Measurements from ENCODE around the gene TMA16. TPM values are rescaled to one million over a fixed set of nuclear protein-coding genes. Genes with fewer than 3 reads are reported as not detected.
"Not testable (repeated sequence)": the region's sequence is repeated elsewhere in the genome, so short reads cannot be mapped to it uniquely, and the experiment has no call there.

TMA16 gene
- polyA plus RNA-seq, 3 donors, result 30.2 to 36.9 (median 34.9) TPM

DNA sequence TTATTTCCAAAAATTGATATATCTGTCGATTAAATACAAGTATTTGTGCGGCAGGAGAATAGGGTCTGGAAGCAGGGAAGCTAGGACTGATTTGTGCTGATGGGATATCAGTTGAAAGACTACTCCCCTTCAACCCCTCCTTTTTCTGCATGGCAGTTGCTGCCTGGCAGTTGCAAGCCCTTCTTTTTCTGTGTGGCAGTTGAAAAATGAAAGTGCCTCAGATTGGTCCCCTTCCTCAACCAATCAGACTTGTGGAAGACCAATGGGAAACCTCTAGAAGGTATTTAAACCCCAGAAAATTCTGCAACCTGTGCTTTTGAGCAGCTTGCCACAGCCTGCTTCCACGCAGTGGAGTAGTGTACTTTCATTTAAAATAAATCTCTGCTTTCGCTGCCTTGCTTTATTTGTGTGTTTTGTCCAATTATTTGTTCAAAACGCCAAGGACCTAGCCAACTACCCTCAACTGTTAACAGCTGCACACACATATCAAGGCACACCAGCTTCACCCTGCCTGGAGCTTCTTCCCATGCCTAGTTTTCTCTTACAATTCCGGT, 1.5 kb upstream of the TMA16 start:
- no peak for DNase-seq

DNA sequence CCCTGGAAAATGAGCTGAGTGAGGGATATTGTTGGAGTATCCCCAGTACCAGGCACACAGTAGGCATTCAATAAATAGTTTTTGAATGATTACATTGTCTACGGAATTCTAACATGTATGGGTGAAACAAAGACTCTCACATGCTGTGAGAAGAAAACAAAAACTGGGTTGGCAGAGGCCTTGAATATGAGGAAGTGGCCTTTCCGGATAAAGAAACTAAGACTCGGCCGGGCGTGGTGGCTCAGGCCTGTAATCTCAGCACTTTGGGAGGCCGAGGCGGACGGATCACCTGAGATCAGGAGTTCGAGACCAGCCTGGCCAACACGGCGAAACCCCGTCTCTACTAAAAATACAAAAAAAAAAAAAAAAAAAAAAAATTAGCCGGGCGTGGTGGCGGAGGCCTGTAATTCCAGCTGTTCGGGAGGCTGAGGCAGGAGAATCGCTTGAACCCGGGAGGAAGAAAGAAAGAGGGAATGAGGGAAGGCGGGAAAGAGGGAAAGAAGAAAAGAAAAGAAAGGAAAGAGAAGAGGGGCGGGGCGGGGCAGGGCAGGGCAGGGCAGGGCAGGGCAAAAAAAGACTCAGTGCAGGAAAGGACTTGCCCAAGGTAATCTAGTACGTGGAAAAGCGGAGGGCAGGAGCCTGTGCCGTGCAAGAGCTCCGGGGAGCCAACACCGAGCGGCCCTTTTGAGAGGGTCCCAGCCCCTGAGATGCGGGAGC, 689 bp upstream of the TMA16 start:
- DNase-seq, result no peak

GRCh38 chr4:163495900-163496299, 1.4 kb downstream of the TMA16 start:
- DNase-seq, result no peak

DNA sequence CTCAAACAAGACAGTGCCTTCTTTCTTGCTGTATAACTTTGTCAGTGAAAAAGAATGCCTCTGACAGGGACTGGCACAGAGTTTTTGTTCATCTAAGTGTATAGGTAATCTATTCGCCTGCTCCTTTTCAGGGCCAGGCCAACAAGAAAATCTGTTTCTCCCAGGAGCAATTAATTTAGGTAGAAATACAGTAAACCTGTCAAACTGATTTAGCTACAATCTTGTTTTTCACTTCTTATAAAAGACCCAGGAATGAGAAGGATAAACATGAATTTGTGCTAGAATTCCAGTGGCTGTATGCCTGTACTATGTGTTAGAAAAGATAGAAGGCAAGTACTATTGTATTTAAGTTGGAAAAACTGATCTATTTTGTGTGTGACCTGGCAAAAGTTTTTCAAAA, 6.1 kb downstream of the TMA16 start:
- DNase-seq, result peak; percentile 30

DNA sequence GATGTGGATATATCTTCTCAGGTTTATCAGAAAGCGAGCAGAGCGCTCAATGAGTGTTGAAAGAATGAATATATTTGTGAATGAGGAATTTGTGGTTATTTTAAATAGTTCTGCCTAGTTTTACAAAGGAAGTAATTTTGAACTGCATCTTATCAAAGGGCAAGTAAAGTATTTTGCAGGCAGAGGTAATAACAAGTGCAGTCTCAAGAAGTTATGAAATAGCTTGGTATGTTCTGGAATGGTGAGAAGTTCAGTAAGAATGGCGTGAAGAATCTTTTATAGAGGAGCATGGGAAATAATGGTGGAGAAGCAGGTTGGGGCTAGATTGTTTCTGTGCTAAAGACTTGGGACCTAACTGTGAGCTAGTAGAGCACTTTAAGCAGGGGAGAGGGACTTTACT, 10.9 kb downstream of the TMA16 start:
- no peak for DNase-seq

GRCh38 chr4:163515198-163515597, 20.7 kb downstream of the TMA16 start:
- no peak for DNase-seq

GRCh38 chr4:163523791-163524365, 29.4 kb downstream of the TMA16 start:
- DNase-seq, result no peak

GRCh38 chr4:163525982-163526381, 31.5 kb downstream of the TMA16 start:
- DNase-seq, result no peak

DNA sequence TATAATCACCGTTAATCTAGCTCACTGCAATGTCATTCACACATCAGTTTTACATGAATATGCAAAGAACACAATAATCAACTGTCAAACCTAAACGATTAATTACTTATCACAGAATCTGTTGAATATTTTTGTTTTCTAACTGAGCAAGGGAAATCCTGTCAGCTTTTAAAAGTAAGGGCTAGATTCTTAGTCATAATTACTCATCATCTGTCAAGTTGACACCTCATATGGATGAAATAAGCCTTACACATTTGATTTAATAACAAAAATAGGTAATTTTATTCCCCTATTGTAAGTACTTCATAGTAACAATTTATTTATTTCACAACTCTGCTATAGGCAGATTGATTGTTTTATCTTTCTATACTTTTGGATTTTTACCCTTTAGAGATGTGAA, 32.7 kb downstream of the TMA16 start:
- DNase-seq, result no peak

DNA sequence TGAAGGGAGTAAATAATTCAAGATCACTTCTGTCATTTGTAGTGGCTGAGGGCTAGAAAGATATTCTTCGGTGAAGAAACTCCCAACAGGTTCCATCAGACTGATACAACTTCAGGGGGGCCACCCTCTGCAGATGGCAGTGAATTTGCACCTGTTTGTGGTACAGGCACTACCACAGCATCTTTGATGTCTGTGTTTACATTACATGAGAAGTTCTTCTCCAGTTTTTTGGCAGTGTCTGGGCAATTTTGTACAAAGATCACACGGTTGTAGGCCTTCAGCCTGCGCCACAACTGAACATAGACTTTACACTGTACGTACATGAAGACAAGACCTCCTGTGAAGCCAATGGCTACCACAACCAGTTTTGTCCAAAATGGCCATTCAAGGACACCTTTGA, 34.2 kb downstream of the TMA16 start:
- DNase-seq, result no peak

- DNase-seq, result no peak
Measured at GRCh38 chr4:163534056-163534455, 39.6 kb downstream of the TMA16 start.

DNA sequence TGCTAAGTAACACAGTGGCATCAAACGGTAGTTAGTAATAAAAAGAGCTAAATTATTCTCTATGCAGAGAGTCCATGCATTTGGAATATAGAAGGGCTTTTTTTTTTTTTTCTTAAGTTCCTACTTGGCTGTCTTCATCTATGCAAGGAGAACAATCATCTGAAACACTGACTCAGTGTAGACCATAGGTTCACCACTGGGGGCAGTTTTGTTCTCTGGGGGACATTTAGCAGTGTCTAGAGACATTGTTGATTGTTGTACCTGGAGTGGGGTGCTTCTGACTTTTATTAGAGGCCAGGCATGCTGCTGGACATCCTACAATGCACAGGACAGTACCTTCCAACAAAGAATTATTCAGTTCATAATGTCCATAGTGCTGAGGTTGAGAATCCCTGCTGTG, 41.2 kb downstream of the TMA16 start:
- no peak for DNase-seq

GRCh38 chr4:163536091-163536490, 41.6 kb downstream of the TMA16 start:
- DNase-seq, result no peak

GRCh38 chr4:163537114-163537513, 42.6 kb downstream of the TMA16 start:
- no peak for DNase-seq

GRCh38 chr4:163538820-163539219, 44.3 kb downstream of the TMA16 start:
- not testable (repeated sequence) for DNase-seq

GRCh38 chr4:163540448-163540847, 46.0 kb downstream of the TMA16 start:
- DNase-seq, result no peak

- DNase-seq, result no peak
Measured at GRCh38 chr4:163540977-163541376, 46.5 kb downstream of the TMA16 start.

DNA sequence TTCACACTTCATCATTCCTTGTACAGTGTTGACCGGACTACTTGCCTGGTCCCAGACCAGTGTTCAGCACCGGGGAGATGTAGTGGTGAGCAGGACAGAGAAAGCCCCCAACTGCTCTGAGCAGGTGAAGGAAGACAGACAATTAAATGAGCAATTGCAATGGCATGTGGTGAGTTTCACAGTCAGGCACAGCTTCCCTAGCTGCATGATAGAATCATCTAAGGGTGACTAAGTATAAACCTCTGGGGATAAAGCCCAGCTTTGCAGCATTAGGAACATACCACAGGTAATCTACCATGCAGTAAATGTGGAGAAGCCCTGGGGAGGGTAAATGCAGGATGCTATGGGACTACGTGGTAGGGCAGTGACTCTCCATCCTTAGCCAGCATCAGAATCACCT, 47.8 kb downstream of the TMA16 start:
- no peak for DNase-seq

DNA sequence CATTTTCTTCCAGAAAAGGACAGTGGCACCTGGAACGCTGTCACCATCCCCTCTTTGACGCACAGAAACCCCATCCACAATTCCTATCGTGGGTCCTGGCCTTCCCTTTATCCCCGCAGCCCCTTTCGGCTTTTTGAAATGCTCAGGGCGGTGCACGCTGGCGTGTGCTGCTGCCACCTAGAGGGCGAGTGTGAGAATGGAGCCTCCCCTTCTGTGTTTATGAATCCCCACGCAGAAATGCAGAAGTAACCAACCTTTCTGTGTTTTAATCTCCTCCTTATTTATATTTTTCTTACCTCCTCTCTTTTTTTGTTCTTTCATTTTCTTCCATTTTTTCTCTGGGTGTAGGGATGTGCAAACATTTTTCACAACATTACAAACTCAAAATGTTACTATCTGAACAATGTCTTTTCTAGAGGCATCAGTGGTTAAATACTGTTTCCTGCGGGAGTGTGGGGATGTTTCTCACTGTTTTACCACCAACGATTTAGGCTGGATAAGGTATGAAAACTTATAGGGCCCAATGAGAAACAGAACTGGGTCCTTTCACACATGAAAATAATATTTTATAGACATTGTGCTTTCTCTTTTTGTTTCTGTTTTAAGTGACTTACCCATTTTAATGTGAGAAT, 50.0 kb downstream of the TMA16 start:
- DNase-seq, result peak; percentile 57

GRCh38 chr4:163548481-163549243, 54.2 kb downstream of the TMA16 start:
- DNase-seq, result peak; percentile 36

DNA sequence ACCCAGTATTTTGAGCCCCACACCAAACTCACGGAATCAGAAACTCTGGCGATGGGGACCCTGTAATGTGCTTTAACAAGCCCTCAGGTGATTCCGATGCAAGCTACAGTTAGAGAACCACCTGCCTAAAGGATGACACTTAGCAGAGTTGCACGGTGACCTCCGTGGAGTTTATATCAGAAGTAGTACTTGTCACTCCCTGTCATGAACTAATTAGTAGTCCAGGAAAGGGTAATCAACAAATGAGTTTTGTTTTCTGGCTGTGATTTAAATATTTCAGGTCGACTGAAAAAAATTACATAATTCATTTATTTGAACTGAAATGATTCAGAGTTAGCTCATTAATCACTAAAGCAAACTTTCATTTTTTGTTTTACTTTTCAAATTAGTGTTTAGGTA, 56.4 kb downstream of the TMA16 start:
- DNase-seq, result no peak

DNA sequence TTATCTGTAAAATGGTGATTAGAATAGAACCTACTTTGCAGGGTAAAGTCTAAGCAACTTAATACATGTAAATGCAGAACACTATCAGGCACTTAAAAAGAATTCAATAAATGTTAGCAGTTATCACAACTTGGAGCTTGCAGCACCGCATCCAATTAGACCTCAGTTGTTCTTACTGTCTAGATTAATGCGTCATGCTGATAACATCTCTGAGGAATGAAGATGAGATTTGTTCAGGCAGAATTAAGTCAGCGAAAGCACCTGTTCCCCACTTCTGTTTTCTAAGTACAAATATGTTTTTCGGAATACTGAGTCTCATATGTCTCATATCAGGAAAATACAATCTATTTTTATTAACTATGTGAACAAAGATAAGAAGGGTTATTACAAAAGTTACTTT, 58.7 kb downstream of the TMA16 start:
- DNase-seq, result no peak
